Upper lobe of left lung (tissue), 6 donors: ENCODE measurements around the gene MT4. TPM values are rescaled to one million over a fixed set of nuclear protein-coding genes. Genes with fewer than 3 reads are reported as not detected.
A peak's percentile ranks its signal among the peaks of the same experiment; 100 is the strongest.

ENCODE experiments used
- ATAC-seq, 2 donors: fragments of 200-7000 bp; cut with Tn5 transposase; one replicate each; pipeline ENCODE4 v1.9.1; 2022; ENCODE audit warnings: mild to moderate bottlenecking in 2 of 2, moderate library complexity in 2 of 2; ENCODE audit not compliant: low FRiP score in 2 of 2
- DNase-seq, 2 donors: peaks; one replicate each; pipeline ENCODE4 v3.0.0-alpha.2; 2019 to 2020
- H3K27ac ChIP-seq, 4 donors: fragments of 200-600 bp; sonication (generic); one replicate each; pipeline ENCODE4 v1.5.1; 2016 to 2019
- H3K27me3 ChIP-seq, 4 donors: fragments of 200-600 bp; sonication (generic); one replicate each; pipeline ENCODE4 v1.5.1; 2017 to 2019
- H3K36me3 ChIP-seq, 4 donors: fragments of 200-600 bp; sonication (generic); one replicate each; pipeline ENCODE4 v1.5.1; 2016 to 2019
- H3K4me1 ChIP-seq, 4 donors: fragments of 200-600 bp; sonication (generic); one replicate each; pipeline ENCODE4 v1.5.1; 2018 to 2019
- H3K4me3 ChIP-seq, 4 donors: fragments of 200-600 bp; sonication (generic); one replicate each; pipeline ENCODE4 v1.5.1; 2017 to 2019; ENCODE audit warnings: mild to moderate bottlenecking in 2 of 4, moderate library complexity in 1 of 4
- H3K9me3 ChIP-seq, 4 donors: fragments of 200-600 bp; sonication (generic); one replicate each; pipeline ENCODE4 v1.5.1; 2018 to 2019
- CTCF ChIP-seq, 6 experiments: fragments of 450-650 bp in 4 of 6; fragments of 200-600 bp in 2 of 6; sonication (generic) in 2 of 6; IDR thresholded peaks; one replicate each; pipeline ENCODE4 v1.5.1; 2016 to 2019; ENCODE audit warnings: antibody characterized with exemption in 6 of 6
- EP300 ChIP-seq, 4 donors: sonication (generic); formaldehyde crosslinking; IDR thresholded peaks; one replicate each; pipeline ENCODE4 v1.5.1; 2017; ENCODE audit warnings: antibody characterized with exemption in 4 of 4, control low read depth in 2 of 4
- POLR2A ChIP-seq, 4 donors: fragments of 450-650 bp; IDR thresholded peaks; one replicate each; pipeline ENCODE4 v1.5.1; 2016 to 2017; ENCODE audit warnings: antibody characterized with exemption in 4 of 4, mild to moderate bottlenecking in 2 of 4
- POLR2AphosphoS5 ChIP-seq, 2 donors: sonication (generic); formaldehyde crosslinking; IDR thresholded peaks; one replicate each; pipeline ENCODE4 v1.5.1; 2017; ENCODE audit warnings: antibody characterized with exemption in 2 of 2
- WGBS, 2 donors: methylation state at CpG; one replicate each; pipeline ENCODE4 v1.1.5; 2017 to 2018; 5-methylcytosine and 5-hydroxymethylcytosine counted together
- total RNA-seq, 6 donors: library from RNA; depleted of rRNA in 4 of 6; stranded (reverse); fragments of >200 nt in 4 of 6; gene quantifications; one replicate each; pipeline versions ENCODE4 v1.1.0 to v1.2.1, GENCODE V29; 2016 to 2021
- donor health status: DM: no; HTN: no; CAD: no; lungs with moderate emphysema.
- donor health status: DM: no; HTN: yes; CAD: no; lungs with severe emphysema.

MT4 gene
- total RNA-seq, 6 donors from 2014 or later: not detected

GRCh38 chr16:56569971-56570370 lies 5.1 kb downstream of the MT4 start:
- H3K9me3 ChIP-seq: no peaks in the 10 kb centered on the region
- ATAC-seq (no peak), DNase-seq (no peak)
- H3K27ac ChIP-seq: no peak overlapping the region
- H3K4me1 ChIP-seq: no peaks in the 10 kb centered on the region
- H3K36me3 ChIP-seq: no peaks in the 10 kb centered on the region
- WGBS, 2 donors: 100% methylated on average over 1 of the region's 1 CpG
- TF ChIP-seq POLR2A (IDR thresholded peaks at IDR 0.05) (no peak), POLR2AphosphoS5 (IDR thresholded peaks at IDR 0.05) (no peak), EP300 (IDR thresholded peaks at IDR 0.05) (no peak), CTCF (IDR thresholded peaks at IDR 0.05) (no peak)
- H3K27me3 ChIP-seq: no peaks in the 10 kb centered on the region
- no peak overlapping the region for H3K4me3 ChIP-seq

GRCh38 chr16:56571525-56571924 lies 6.7 kb downstream of the MT4 start:
- H3K4me3 ChIP-seq: no peak overlapping the region
- 85 to 90% methylated on average over 11 of the region's 11 CpGs for WGBS, 2 donors
- TF ChIP-seq CTCF (IDR thresholded peaks at IDR 0.05) (no peak), POLR2A (IDR thresholded peaks at IDR 0.05) (no peak), EP300 (IDR thresholded peaks at IDR 0.05) (no peak), POLR2AphosphoS5 (IDR thresholded peaks at IDR 0.05) (no peak)

GRCh38 chr16:56574625-56575024 lies 9.8 kb downstream of the MT4 start:
- Histone ChIP-seq H3K27me3 (no peaks in the 10 kb centered on the region), H3K9me3 (no peaks in the 10 kb centered on the region), H3K4me1 (no peaks in the 10 kb centered on the region), H3K36me3 (no peaks in the 10 kb centered on the region), H3K4me3 (no peak overlapping the region), H3K27ac (no peak overlapping the region)
- ATAC-seq (no peak), DNase-seq (no peak)
- WGBS, 2 donors: 53 to 95% methylated on average over 1 of the region's 1 CpG
- TF ChIP-seq POLR2A (IDR thresholded peaks at IDR 0.05) (no peak), EP300 (IDR thresholded peaks at IDR 0.05) (no peak), POLR2AphosphoS5 (IDR thresholded peaks at IDR 0.05) (no peak), CTCF (IDR thresholded peaks at IDR 0.05) (no peak)

More at GRCh38 chr16:56571525-56571924, 6.7 kb downstream of the MT4 start:
- no peak for ATAC-seq
- Histone ChIP-seq H3K27me3 (no peaks in the 10 kb centered on the region), H3K27ac (no peak overlapping the region), H3K36me3 (no peaks in the 10 kb centered on the region), H3K4me1 (no peaks in the 10 kb centered on the region), H3K9me3 (no peaks in the 10 kb centered on the region)
- no peak for DNase-seq

GRCh38 chr16:56576585-56577299 lies 11.9 kb downstream of the MT4 start:
- ATAC-seq (peak; percentile 95 to 97), DNase-seq (peak; percentile 82 to 88)
- Histone ChIP-seq H3K36me3 (no peaks in the 10 kb centered on the region), H3K4me3 (no peak overlapping the region), H3K4me1 (no peaks in the 10 kb centered on the region), H3K27ac (no peak overlapping the region), H3K27me3 (no peaks in the 10 kb centered on the region), H3K9me3 (no peaks in the 10 kb centered on the region)
- WGBS, 2 donors: 32 to 62% methylated on average over 4 to 8 of the region's 8 CpGs
- TF ChIP-seq CTCF (IDR thresholded peaks at IDR 0.05) (peak; percentile 68 to 92 (median 87)), POLR2A (IDR thresholded peaks at IDR 0.05) (no peak), EP300 (IDR thresholded peaks at IDR 0.05) (no peak)

GRCh38 chr16:56577300-56577625 lies 12.4 kb downstream of the MT4 start:
- H3K27ac ChIP-seq: no peak overlapping the region
- H3K4me3 ChIP-seq: no peak overlapping the region
- DNase-seq (no peak), ATAC-seq (no peak)
- TF ChIP-seq CTCF (IDR thresholded peaks at IDR 0.05): no peak
- no peaks in the 10 kb centered on the region for H3K27me3 ChIP-seq
- H3K36me3 ChIP-seq: no peaks in the 10 kb centered on the region
- no peaks in the 10 kb centered on the region for H3K4me1 ChIP-seq
- H3K9me3 ChIP-seq: no peaks in the 10 kb centered on the region
- WGBS, 2 donors: 79 to 80% methylated on average over 4 of the region's 4 CpGs
